HEK293T (cell line): ENCODE data around the gene C6orf163.

ENCODE experiments used
- CTCF ChIA-PET: fragments of 350-600 bp; formaldehyde crosslinking; extraction: SDS; loops from one replicate; lab custom pipeline; 2021; ENCODE audit warnings: antibody characterized with exemption, inconsistent platforms; lab: Yijun Ruan, JAX
- POLR2A ChIA-PET: fragments of 350-600 bp; formaldehyde crosslinking; extraction: SDS; loops from one replicate; lab custom pipeline; 2020; ENCODE audit warnings: antibody characterized with exemption, inconsistent platforms; lab: Yijun Ruan, JAX
- DNase-seq: peaks from one replicate; pipeline ENCODE4 v3.0.0; 2012; ENCODE audit warnings: mixed read lengths; ENCODE audit errors: extremely low spot score
- ARNT ChIP-seq: fragments of 450-650 bp; IDR thresholded peaks from 2 replicates; pipeline ENCODE4 v1.6.1; 2017; ENCODE audit warnings: mild to moderate bottlenecking
- BHLHE40 ChIP-seq: fragments of 450-650 bp; IDR thresholded peaks from 2 replicates; pipeline ENCODE4 v1.6.1; 2016; ENCODE audit warnings: mild to moderate bottlenecking, moderate library complexity, borderline replicate concordance
- CTBP1 ChIP-seq: fragments of 450-650 bp; IDR thresholded peaks from 2 replicates; pipeline ENCODE4 v1.6.1; 2016; ENCODE audit warnings: borderline replicate concordance
- ELF4 ChIP-seq: fragments of 450-650 bp; IDR thresholded peaks from 2 replicates; pipeline ENCODE4 v1.6.1; 2017; ENCODE audit warnings: antibody characterized with exemption
- FOXA1 ChIP-seq: fragments of 450-650 bp; IDR thresholded peaks from 2 replicates; pipeline ENCODE4 v1.6.1; 2016; ENCODE audit warnings: mild to moderate bottlenecking
- FOXK2 ChIP-seq: fragments of 450-650 bp; IDR thresholded peaks from 2 replicates; pipeline ENCODE4 v1.6.1; 2016; ENCODE audit warnings: mild to moderate bottlenecking
- FOXM1 ChIP-seq: fragments of 450-650 bp; IDR thresholded peaks from 2 replicates; pipeline ENCODE4 v1.6.1; 2017; ENCODE audit warnings: mild to moderate bottlenecking, borderline replicate concordance
- HDGF ChIP-seq: fragments of 450-650 bp; IDR thresholded peaks from 2 replicates; pipeline ENCODE4 v1.6.1; 2017; ENCODE audit warnings: antibody characterized with exemption, borderline replicate concordance
- L3MBTL2 ChIP-seq: fragments of 450-650 bp; conservative IDR thresholded peaks from 2 replicates; pipeline ENCODE4 v1.6.1; 2016; ENCODE audit warnings: mild to moderate bottlenecking
- LEF1 ChIP-seq: fragments of 450-650 bp; IDR thresholded peaks from 2 replicates; pipeline ENCODE4 v1.6.1; 2017; ENCODE audit warnings: mild to moderate bottlenecking, borderline replicate concordance
- NFRKB ChIP-seq: fragments of 450-650 bp; IDR thresholded peaks from 2 replicates; pipeline ENCODE4 v1.6.1; 2016; ENCODE audit warnings: mild to moderate bottlenecking, moderate library complexity
- PKNOX1 ChIP-seq: fragments of 450-650 bp; IDR thresholded peaks from 2 replicates; pipeline ENCODE4 v1.6.1; 2016
- SP1 ChIP-seq: fragments of 450-650 bp; IDR thresholded peaks from 2 replicates; pipeline ENCODE4 v1.6.1; 2017
- SUZ12 ChIP-seq: fragments of 450-650 bp; IDR thresholded peaks from 2 replicates; pipeline ENCODE4 v1.6.1; 2016; ENCODE audit warnings: mild to moderate bottlenecking
- TARDBP ChIP-seq: fragments of 450-650 bp; IDR thresholded peaks from 2 replicates; pipeline ENCODE4 v1.6.1; 2016
- ZNF384 ChIP-seq: fragments of 450-650 bp; IDR thresholded peaks from 2 replicates; pipeline ENCODE4 v1.6.1; 2016

Gene C6orf163

GRCh38 chr6:87346700-87347099 is 2.1 kb downstream of the C6orf163 start:
- ChIA-PET CTCF (no interaction called here), POLR2A (no interaction called here)
- TF ChIP-seq ARNT (no peak), HDGF (no peak), NFRKB (no peak), FOXM1 (no peak), FOXA1 (no peak), L3MBTL2 (no peak), CTBP1 (no peak), SUZ12 (no peak), ELF4 (no peak), BHLHE40 (no peak), LEF1 (no peak)
- DNase-seq = no peak

- no peak for DNase-seq
- no peak for TF ChIP-seq SUZ12
- TF ChIP-seq FOXA1 = no peak
- no peak for TF ChIP-seq L3MBTL2
- TF ChIP-seq FOXK2 = no peak
- ChIA-PET POLR2A (no interaction called here), CTCF (no interaction called here)
These were observed 5.3 kb downstream of the C6orf163 start for GRCh38 chr6:87349896-87350295.

GRCh38 chr6:87350516-87350915 is 5.9 kb downstream of the C6orf163 start:
- ChIA-PET CTCF (no interaction called here), POLR2A (no interaction called here)

GRCh38 chr6:87351583-87351982 is 7.0 kb downstream of the C6orf163 start:
- no peak for DNase-seq
- ChIA-PET POLR2A (no interaction called here), CTCF (no interaction called here)
- no peak for TF ChIP-seq FOXA1
- TF ChIP-seq PKNOX1 = no peak
- no peak for TF ChIP-seq FOXK2
- TF ChIP-seq NFRKB = no peak
- no peak for TF ChIP-seq ELF4
- no peak for TF ChIP-seq L3MBTL2
- TF ChIP-seq FOXM1 = no peak

More at GRCh38 chr6:87350516-87350915, 5.9 kb downstream of the C6orf163 start:
- TF ChIP-seq ARNT = no peak
- no peak for TF ChIP-seq NFRKB
- no peak for TF ChIP-seq ELF4
- no peak for TF ChIP-seq BHLHE40
- no peak for TF ChIP-seq HDGF
- TF ChIP-seq LEF1 = no peak
- no peak for TF ChIP-seq PKNOX1
- no peak for TF ChIP-seq SP1
- TF ChIP-seq L3MBTL2 = no peak
- TF ChIP-seq TARDBP = no peak
- no peak for DNase-seq

GRCh38 chr6:87356181-87356580 is 11.6 kb downstream of the C6orf163 start:
- DNase-seq = no peak
- POLR2A ChIA-PET = no interaction called here
- TF ChIP-seq SUZ12 (no peak), HDGF (no peak), FOXA1 (no peak), FOXM1 (no peak), TARDBP (no peak), ARNT (no peak), PKNOX1 (no peak), SP1 (no peak), NFRKB (no peak), BHLHE40 (no peak), ELF4 (no peak), ZNF384 (no peak), CTBP1 (no peak), LEF1 (no peak), L3MBTL2 (no peak), FOXK2 (no peak)
- CTCF ChIA-PET = no interaction called here

- no peak for DNase-seq
- ChIA-PET POLR2A (no interaction called here), CTCF (no interaction called here)
- TF ChIP-seq FOXM1 = no peak
- TF ChIP-seq ZNF384 = no peak
- no peak for TF ChIP-seq BHLHE40
- TF ChIP-seq ARNT = no peak
- TF ChIP-seq SUZ12 = no peak
- no peak for TF ChIP-seq ELF4
- TF ChIP-seq LEF1 = no peak
- no peak for TF ChIP-seq NFRKB
- no peak for TF ChIP-seq TARDBP
- no peak for TF ChIP-seq FOXA1
- TF ChIP-seq PKNOX1 = no peak
- no peak for TF ChIP-seq FOXK2
- no peak for TF ChIP-seq L3MBTL2
These were observed 13.0 kb downstream of the C6orf163 start for GRCh38 chr6:87357479-87358196.
